ENCODE data around the gene COL9A3.
A peak's percentile ranks its signal among the peaks of the same experiment; 100 is the strongest.

The COL9A3 gene

DNA sequence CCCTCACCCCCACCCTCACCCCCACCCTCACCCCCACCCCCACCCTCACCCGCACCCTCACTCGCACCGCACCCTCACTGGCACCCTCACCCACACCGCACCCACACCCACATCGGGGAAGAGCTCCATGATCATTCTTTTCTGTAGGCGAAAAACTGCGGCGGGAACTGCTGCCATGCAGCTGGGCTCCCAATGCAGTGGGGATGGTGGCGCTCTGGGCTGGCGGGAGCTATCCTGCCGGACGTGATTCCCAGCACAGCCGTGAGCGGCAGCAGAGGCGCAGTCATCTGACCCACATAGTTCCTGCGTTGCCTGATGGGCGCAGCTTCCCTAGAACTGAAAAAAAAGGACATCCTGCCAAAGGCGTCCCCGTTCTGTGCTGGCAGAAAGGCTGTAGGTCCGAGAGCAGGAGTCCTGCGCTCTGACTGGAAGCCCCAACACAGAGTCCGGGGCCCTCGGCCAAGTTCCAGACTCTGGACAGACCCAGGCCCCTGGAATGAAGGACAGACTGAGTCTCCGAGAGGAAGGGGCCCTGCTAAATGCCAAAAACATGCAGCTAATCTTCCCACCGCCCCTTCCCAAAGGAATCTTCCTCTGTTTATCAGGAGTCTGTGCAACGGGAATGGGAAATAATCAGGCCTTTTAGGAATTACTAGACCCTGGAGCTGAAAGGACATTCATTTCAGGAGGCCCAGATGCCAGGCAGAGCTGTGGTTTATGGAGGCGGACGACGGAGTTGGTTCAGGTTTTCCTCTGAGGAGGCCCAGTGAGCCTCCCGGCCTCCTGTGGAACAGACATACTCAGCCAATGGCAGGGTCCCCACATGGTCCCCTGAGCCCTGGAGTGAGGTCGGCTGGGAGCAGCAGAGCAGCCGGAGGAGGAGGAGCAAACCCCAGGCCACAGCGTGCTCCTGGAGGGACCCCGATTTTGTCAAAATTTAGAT, 58.8 kb downstream of the COL9A3 start:
- TF ChIP-seq, protein P1, sequence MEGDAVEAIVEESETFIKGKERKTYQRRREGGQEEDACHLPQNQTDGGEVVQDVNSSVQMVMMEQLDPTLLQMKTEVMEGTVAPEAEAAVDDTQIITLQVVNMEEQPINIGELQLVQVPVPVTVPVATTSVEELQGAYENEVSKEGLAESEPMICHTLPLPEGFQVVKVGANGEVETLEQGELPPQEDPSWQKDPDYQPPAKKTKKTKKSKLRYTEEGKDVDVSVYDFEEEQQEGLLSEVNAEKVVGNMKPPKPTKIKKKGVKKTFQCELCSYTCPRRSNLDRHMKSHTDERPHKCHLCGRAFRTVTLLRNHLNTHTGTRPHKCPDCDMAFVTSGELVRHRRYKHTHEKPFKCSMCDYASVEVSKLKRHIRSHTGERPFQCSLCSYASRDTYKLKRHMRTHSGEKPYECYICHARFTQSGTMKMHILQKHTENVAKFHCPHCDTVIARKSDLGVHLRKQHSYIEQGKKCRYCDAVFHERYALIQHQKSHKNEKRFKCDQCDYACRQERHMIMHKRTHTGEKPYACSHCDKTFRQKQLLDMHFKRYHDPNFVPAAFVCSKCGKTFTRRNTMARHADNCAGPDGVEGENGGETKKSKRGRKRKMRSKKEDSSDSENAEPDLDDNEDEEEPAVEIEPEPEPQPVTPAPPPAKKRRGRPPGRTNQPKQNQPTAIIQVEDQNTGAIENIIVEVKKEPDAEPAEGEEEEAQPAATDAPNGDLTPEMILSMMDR (conservative IDR thresholded peaks at IDR 0.05; ENCODE audit: low read length) = peak; percentile 54
- DNase-seq (ENCODE audit: low read depth) = peak; percentile 83
- peak overlapping the region; percentile 39 for H3K4me3 ChIP-seq (ENCODE audit: low read length)

DNA sequence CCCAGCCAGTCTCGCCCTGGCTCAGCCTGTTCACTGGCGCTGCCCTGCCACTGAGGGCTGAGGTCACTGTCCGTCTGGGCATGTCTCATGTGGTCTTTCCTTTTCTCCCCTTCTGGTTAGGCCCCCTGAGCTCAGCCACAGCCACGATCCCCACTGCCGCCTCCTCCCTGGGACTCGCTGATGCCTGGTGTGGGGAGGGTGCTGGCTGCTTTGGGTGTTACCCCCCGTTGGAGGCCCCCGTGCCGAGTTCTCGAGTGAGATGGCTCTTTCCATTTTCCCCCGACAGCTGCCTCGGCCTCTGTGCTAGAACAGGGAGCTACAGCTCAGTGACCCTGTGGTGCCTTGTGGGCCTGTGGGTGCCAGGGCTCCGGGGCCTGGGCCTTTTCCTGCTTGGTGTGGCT, 59.7 kb downstream of the COL9A3 start:
- no peak overlapping the region for H3K4me3 ChIP-seq (ENCODE audit: low read length)
- TF ChIP-seq, protein P1 (conservative IDR thresholded peaks at IDR 0.05; ENCODE audit: low read length) = no peak
- no peak for DNase-seq (ENCODE audit: low read depth)

DNA sequence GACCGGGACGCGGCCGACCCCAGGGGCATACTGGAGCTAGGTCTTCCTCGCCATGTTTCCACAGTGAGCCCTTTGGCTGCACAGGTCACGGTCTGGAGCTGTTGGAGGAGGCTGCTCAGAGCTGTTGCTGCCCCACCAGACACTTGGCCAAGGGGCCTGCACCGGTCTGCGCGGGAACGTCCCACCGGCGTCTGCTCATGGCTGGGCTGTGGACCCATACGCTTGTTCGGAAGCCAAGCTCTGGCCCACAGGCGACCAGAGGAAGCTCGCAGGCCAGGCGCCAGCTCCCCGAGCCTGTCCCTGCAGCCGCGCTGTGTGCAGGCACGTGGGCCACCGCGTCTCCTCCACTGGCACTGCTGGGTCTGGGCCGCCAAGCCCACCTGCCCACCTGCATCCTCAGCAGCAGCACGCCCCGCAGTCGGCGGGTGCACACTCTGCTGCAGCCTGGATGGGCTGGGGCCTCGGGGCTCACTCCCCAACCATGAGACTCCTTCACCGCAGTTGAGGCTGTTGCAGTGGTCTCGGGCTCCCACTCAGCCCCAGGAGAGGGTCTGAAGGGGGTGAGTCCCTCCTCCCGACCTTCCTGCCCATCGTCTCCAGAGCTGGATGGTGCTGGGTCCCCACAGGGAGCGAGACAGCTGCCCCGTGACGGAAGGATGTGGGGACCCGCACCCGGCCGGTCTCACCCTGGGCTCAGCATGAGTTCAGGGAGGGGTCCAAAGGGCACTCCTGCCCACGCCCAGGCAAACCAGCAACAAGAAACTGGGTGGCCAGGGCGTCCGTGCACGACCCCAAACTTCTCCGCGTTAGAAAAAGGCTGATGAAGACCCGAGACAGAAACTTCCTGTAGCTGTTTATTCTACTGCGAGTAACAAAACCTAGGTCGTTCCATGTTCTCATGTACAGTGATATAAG, 60.3 kb downstream of the COL9A3 start:
- TF ChIP-seq, protein P1 (conservative IDR thresholded peaks at IDR 0.05; ENCODE audit: low read length) = no peak
- DNase-seq (ENCODE audit: low read depth) = peak; percentile 57

DNA sequence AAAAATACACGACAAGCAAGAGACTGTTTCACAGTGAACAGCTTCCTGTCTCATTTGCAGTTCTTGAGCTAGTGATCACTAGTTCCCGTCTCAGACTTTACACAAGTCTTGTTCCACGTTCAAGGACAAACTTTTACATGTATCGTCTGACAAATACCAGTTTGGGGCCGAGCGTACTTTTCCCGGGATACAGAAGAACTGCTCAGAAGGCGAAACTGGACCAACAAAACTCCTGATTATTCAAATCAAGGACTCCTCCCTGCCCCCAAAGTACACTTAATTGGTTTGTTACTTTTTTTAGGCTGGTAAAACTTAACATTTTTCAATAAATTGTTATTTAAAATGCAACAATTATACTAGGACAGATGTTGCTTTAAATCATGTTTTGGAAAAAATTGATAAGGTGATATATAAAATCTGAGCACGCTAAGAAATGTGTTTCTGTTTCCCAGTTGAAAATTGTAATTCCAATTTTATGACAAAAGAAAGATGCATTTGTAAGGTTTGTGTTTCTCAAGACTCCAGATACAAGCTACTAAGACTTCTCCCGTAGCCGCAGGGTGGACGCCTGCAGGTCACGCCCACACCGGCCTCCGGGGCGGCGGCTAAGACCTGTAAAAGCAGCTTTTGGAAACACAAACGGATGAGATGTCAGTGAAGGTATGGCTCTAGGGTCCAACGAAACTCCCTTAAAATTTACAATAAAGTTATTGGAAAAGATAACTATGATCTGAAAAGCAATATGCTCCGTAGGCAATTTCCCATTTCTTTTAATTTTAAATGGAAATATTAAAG, 61.6 kb downstream of the COL9A3 start:
- no peak for DNase-seq (ENCODE audit: low read depth)
- TF ChIP-seq, protein P1 (conservative IDR thresholded peaks at IDR 0.05; ENCODE audit: low read length) = no peak
- H3K4me3 ChIP-seq (ENCODE audit: low read length) = no peak overlapping the region

More for the DNA sequence above, 60.3 kb downstream of the COL9A3 start:
- no peak overlapping the region for H3K4me3 ChIP-seq (ENCODE audit: low read length)

DNA sequence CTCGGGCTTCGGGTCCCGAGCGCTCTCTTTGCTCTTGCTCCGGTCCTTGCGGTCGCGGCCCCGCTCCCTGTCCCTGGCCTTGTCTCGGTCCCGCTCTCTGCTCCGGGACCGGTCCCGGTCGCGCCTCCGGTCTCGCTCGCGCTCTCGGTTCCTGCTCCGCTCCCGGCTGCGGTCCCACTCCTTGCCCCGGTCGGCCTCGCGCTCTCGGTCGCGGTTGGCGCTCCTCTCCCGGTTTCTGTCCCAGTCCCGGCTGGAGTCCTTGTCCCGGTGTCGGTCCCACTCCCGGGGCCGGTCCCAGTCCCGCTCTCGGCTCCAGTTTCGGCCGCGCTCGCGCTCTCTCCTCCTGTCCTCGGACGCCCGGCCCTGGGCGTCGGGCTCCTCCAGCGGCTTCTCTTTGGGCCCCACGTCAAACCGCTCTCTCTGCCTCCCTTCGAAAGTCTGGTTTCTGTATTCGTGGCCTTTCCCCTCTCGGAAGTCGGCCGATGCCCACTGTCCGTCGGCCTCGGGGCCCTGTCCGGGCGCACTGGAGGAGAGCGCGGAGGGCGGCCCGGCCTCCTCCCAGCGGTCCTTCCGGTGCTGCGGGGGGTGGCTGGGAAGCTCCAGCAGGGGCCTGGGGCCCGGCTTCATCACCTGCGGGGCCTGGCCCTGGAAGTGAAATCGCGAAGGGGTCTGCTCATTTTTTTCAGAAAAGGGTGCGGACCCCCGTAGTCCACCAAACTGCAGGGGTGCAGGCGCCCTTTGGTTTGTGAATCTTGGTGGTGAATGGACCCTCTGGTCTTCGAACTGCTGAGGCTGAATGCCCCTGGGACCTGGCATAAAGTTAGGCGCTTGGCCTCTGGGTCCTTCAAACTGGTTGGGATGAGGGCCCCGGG, 62.7 kb downstream of the COL9A3 start:
- no peak overlapping the region for H3K4me3 ChIP-seq (ENCODE audit: low read length)
- DNase-seq (ENCODE audit: low read depth) = no peak
- TF ChIP-seq, protein P1 (conservative IDR thresholded peaks at IDR 0.05; ENCODE audit: low read length) = no peak

Measured in AG10803 (cell line).